Esophagus squamous epithelium (tissue), 5 donors: ENCODE results near the gene TOR1A. TPM values are rescaled to one million over a fixed set of nuclear protein-coding genes. Genes with fewer than 3 reads are reported as not detected.

Source experiments
- DNase-seq: peaks from one replicate; lab custom pipeline; 2025; lab: John Stamatoyannopoulos, UW
- H3K27ac ChIP-seq, 4 donors: fragments of 200-600 bp; sonication (generic); one replicate each; pipeline ENCODE4 v1.5.1; 2016 to 2019; ENCODE audit warnings: mild to moderate bottlenecking in 1 of 4
- H3K27me3 ChIP-seq, 4 donors: fragments of 200-600 bp; sonication (generic); 1 replicate in 3 of 4; 2 replicates in 1 of 4; pipeline versions ENCODE4 v1.5.1 to v1.6.0; 2017 to 2021; ENCODE audit warnings: antibody characterized with exemption in 1 of 4
- H3K36me3 ChIP-seq, 3 donors: fragments of 200-600 bp; sonication (generic); one replicate each; pipeline ENCODE4 v1.5.1; 2016 to 2019
- H3K4me1 ChIP-seq, 3 donors: fragments of 200-600 bp; sonication (generic); one replicate each; pipeline ENCODE4 v1.5.1; 2017 to 2019
- H3K4me3 ChIP-seq, 4 donors: fragments of 200-600 bp; sonication (generic); 1 replicate in 3 of 4; 2 replicates in 1 of 4; pipeline ENCODE4 v1.5.1; 2016 to 2019; ENCODE audit warnings: mild to moderate bottlenecking in 2 of 4, moderate library complexity in 1 of 4
- H3K9me3 ChIP-seq, 3 donors: fragments of 200-600 bp; sonication (generic); one replicate each; pipeline ENCODE4 v1.5.1; 2016 to 2019
- POLR2A ChIP-seq, 4 donors: fragments of 450-650 bp; IDR thresholded peaks; one replicate each; pipeline ENCODE4 v1.6.1; 2017; ENCODE audit warnings: antibody characterized with exemption in 4 of 4, mild to moderate bottlenecking in 4 of 4, moderate library complexity in 3 of 4
- WGBS, 2 donors: methylation state at CpG; one replicate each; pipeline ENCODE4 v1.1.5; 2018; 5-methylcytosine and 5-hydroxymethylcytosine counted together
- intact Hi-C: fragments of 100-400 bp; cut with DNase I; formaldehyde crosslinking; loops from one replicate; pipeline ENCODE4 v1.15.0; 2022
- total RNA-seq, 4 donors: library from RNA; depleted of rRNA; stranded (reverse); fragments of >200 nt; gene quantifications; one replicate each; pipeline ENCODE4 v1.1.0, GENCODE V29; 2016
- TF ChIP-seq, protein P1 (sequence below), 6 experiments: fragments of 450-650 bp in 4 of 6; fragments of 200-600 bp in 2 of 6; sonication (generic) in 2 of 6; IDR thresholded peaks; one replicate each; pipeline ENCODE4 v1.5.1; 2016 to 2019; ENCODE audit warnings: antibody characterized with exemption in 6 of 6, mild to moderate bottlenecking in 4 of 6, moderate library complexity in 4 of 6
- donor health status: DM: yes; HTN: yes; CAD: no.

Gene TOR1A
- total RNA-seq, 4 donors from 2014 or later = 11.3 to 34.7 (median 24.8) TPM

DNA sequence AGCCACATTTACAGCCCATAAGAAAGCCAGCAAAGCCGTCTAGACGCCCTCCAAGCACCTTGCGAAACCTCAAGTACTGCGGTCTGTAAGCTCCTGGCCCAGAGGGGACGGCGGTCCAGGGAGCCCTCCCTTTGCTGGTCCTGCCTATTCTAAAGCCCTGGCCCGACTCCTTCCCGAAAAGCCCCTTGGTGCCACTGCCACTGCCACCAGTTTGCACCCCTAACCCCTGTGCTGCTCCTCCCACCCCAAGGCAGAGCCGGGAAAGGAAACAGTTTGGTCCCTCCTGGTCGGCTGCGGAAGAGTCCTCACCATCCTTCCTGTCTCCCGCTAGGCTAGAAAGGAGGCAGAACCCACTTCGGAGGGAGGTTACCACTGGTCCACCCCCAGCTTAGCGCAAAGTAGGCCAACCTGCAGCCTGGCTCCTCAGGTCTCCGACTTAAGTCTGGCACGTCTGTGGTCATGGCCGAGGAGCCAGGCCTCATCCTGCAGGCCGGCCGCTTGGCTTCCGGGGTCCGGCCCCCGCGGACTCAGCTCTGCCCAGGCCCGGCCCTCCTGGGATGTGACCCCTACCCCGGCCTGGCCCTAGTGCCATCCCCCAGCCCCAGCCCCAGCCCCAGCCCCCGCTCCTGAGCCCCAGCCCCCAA is 916 bp downstream of the TOR1A start:
- Histone ChIP-seq H3K27me3 (no peaks in the 10 kb centered on the region), H3K4me3 (peak overlapping the region; percentile 93 to 99 (median 96)), H3K9me3 (no peaks in the 10 kb centered on the region), H3K36me3 (peaks cover 7 to 64% (median 21%) of the 10 kb centered on the region in 3 donors), H3K4me1 (peaks cover 7 to 12% (median 9%) of the 10 kb centered on the region in 3 donors), H3K27ac (peak overlapping the region; percentile 84 to 92 (median 90))
- WGBS, 2 donors = 0 to 23% methylated on average over 2 to 21 of the region's 26 CpGs
- intact Hi-C loops = no loop called here
- TF ChIP-seq, protein P1, sequence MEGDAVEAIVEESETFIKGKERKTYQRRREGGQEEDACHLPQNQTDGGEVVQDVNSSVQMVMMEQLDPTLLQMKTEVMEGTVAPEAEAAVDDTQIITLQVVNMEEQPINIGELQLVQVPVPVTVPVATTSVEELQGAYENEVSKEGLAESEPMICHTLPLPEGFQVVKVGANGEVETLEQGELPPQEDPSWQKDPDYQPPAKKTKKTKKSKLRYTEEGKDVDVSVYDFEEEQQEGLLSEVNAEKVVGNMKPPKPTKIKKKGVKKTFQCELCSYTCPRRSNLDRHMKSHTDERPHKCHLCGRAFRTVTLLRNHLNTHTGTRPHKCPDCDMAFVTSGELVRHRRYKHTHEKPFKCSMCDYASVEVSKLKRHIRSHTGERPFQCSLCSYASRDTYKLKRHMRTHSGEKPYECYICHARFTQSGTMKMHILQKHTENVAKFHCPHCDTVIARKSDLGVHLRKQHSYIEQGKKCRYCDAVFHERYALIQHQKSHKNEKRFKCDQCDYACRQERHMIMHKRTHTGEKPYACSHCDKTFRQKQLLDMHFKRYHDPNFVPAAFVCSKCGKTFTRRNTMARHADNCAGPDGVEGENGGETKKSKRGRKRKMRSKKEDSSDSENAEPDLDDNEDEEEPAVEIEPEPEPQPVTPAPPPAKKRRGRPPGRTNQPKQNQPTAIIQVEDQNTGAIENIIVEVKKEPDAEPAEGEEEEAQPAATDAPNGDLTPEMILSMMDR (IDR thresholded peaks at IDR 0.05) = no peak
- TF ChIP-seq POLR2A (IDR thresholded peaks at IDR 0.05) = no peak
- no peak for DNase-seq

DNA sequence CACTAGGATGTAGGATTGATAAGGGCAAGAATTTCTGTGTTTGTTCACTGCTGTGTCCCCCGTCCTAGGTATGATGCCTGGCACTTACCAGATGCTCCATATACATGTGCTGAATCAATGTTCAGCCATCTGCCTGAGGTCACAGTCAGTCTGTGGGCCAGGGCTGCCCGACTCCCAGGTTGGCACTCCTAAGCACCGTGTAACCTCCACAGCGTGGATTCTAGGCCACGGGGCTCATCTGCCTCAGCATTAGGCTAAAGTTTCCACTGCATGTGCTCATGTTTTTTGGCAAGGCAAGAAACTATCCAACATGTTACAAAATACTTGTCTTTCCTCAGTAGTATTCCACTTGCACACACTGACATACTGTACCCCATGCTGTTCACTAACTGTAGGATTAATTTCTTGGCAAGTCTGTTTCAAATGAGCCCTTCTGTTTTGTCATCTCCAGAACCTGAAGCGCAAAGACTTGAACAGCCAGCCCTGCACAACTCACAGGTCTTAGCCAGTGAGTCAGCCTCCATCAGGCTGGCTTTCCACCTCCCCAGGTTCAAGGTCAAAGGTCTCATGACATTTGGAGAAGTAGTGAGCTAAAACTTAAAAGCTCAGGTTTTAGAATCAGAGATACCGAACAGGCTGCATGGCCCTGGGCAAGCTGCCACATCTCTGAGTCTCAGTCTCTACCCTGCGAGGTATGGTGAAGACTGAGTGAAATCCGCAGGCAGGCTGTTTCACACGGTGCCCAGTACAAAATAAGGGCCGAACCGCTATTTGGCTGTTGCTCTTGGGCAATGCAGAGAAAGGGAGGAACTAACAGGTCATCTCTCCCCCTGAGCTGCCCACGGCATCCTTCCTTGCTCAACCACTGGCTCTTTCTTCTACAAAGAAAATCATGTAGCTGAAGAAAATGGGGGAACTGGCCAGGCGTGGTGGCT is 7.2 kb downstream of the TOR1A start:
- no peak for TF ChIP-seq POLR2A (IDR thresholded peaks at IDR 0.05)
- TF ChIP-seq, protein P1 (IDR thresholded peaks at IDR 0.05) = no peak
- Histone ChIP-seq H3K4me3 (no peak overlapping the region), H3K27ac (no peak overlapping the region), H3K9me3 (no peaks in the 10 kb centered on the region), H3K4me1 (no peaks in the 10 kb centered on the region), H3K27me3 (no peaks in the 10 kb centered on the region), H3K36me3 (peaks cover 9 to 100% (median 47%) of the 10 kb centered on the region in 3 donors)
- 82 to 86% methylated on average over 7 to 12 of the region's 14 CpGs for WGBS, 2 donors
- no peak for DNase-seq
- intact Hi-C loops = no loop called here

DNA sequence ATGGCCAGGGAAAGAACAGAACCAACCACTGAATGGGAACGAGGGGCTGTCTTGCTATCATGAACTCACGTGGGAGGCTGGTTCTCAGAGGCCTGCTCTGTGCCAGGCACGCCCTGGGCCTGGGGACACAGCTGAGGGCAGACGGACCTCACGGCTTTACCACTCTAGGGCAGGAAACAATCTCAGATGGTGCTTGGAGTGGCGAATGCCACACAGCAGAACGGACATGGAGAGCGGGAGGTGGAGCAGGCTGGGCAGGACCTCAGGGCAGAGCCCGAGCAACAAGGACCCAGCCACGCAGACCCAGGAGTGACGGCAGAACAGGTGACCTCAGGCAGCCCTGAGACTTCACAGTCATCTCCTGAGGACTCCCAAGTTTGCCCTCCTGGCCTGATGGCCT is 8.7 kb downstream of the TOR1A start:
- Histone ChIP-seq H3K4me1 (no peaks in the 10 kb centered on the region), H3K27me3 (no peaks in the 10 kb centered on the region), H3K27ac (no peak overlapping the region), H3K36me3 (peaks cover 9 to 100% (median 34%) of the 10 kb centered on the region in 3 donors), H3K4me3 (no peak overlapping the region), H3K9me3 (no peaks in the 10 kb centered on the region)
- intact Hi-C loops = no loop called here
- DNase-seq = no peak
- whole genome bisulfite sequencing, 2 donors = 86% methylated on average over 11 of the region's 11 CpGs; no CpG with 5 or more reads in 1 of the 2 donors
- TF ChIP-seq, protein P1 (IDR thresholded peaks at IDR 0.05) = no peak
- no peak for TF ChIP-seq POLR2A (IDR thresholded peaks at IDR 0.05)

DNA sequence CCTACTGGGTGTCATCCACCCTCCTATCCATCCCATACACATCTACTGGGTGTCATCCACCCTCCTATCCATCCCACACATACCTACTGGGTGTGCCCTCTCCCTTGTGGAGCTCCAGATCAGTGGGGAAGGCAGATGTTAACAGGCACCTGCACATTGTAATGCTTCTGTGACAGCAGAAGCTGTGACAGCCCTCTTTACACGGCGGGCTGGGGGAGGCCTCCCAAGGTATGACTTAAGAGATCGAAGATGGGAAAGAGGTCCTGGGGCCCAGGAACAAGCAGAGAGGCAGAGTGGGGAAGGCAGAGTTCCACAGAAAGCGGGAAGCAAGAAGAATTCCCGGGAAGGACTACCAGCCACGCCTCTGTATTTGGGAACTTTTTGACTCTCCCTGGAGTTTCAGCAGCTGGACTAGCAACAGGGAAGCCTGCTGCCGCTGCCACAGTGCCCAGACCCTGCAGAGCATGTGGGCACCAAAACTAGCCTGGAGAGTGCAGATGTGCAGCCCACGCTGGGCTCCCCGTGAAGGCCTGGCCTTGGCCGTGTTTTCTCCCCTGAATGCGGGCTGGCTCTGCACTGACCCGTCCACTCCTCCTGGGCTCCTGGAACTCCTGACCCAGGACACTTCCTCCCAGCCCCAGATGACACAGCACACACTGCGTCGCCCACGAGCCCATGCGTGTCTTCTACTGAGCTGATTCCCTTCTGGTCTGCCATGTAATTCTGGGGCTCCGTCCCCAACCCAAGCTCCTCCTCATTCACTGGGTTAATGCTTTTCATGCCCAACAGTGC is 9.3 kb downstream of the TOR1A start:
- Histone ChIP-seq H3K27me3 (no peaks in the 10 kb centered on the region), H3K4me3 (no peak overlapping the region), H3K36me3 (peaks cover 9 to 100% (median 34%) of the 10 kb centered on the region in 3 donors), H3K4me1 (no peaks in the 10 kb centered on the region), H3K9me3 (no peaks in the 10 kb centered on the region), H3K27ac (no peak overlapping the region)
- no peak for DNase-seq
- TF ChIP-seq, protein P1 (IDR thresholded peaks at IDR 0.05) = no peak
- no peak for TF ChIP-seq POLR2A (IDR thresholded peaks at IDR 0.05)
- WGBS, 2 donors = 90% methylated on average over 10 to 12 of the region's 17 CpGs
- intact Hi-C loops = no loop called here
